Activated T-cell treated with anti-CD3 and anti-CD28 coated beads, Interleukin-2, amount 50 U/mL, for 4 hours (primary cell): ENCODE data around the gene CNTNAP2. TPM values are rescaled to one million over a fixed set of nuclear protein-coding genes. Genes with fewer than 3 reads are reported as not detected.

ENCODE experiments used
- ATAC-seq, 2 donors: fragments of 200-7000 bp; cut with Tn5 transposase; one replicate each; pipeline ENCODE4 v1.10.0; 2021
- DNase-seq: peaks from one replicate; pipeline ENCODE4 v3.0.0-alpha.2; 2020
- H3K27me3 Mint-ChIP-seq: one replicate; pipeline ENCODE4 v1.8.0; 2021; ENCODE audit warnings: low read depth, mixed read lengths
- H3K36me3 Mint-ChIP-seq: one replicate; pipeline ENCODE4 v1.8.0; 2022; ENCODE audit warnings: mixed read lengths; ENCODE audit not compliant: insufficient read depth
- H3K4me1 Mint-ChIP-seq: one replicate; pipeline ENCODE4 v1.8.0; 2021; ENCODE audit warnings: low read depth, mixed read lengths
- H3K4me3 Mint-ChIP-seq: one replicate; pipeline ENCODE4 v1.8.0; 2021; ENCODE audit warnings: mild to moderate bottlenecking, moderate library complexity, mixed read lengths
- H3K9me3 Mint-ChIP-seq: one replicate; pipeline ENCODE4 v1.8.0; 2021; ENCODE audit warnings: mixed read lengths
- total RNA-seq, 3 donors: library from RNA; stranded (reverse); gene quantifications; one replicate each; pipeline ENCODE4 v1.2.1, GENCODE V29; 2021

Gene CNTNAP2
- total RNA-seq, 3 donors from 2014 or later, result not detected

- Mint-ChIP-seq H3K9me3 (peaks cover 14% of the 10 kb centered on the region), H3K4me1 (no peaks in the 10 kb centered on the region), H3K36me3 (no peaks in the 10 kb centered on the region), H3K4me3 (no peak overlapping the region), H3K27me3 (no peaks in the 10 kb centered on the region)
- ATAC-seq (no peak), DNase-seq (no peak)
These were observed 539.6 kb downstream of the CNTNAP2 start for GRCh38 chr7:146655928-146656797.

- Mint-ChIP-seq H3K36me3 (no peaks in the 10 kb centered on the region), H3K4me3 (no peak overlapping the region), H3K9me3 (peaks cover 18% of the 10 kb centered on the region), H3K27me3 (no peaks in the 10 kb centered on the region), H3K4me1 (no peaks in the 10 kb centered on the region)
- ATAC-seq (no peak), DNase-seq (no peak)
These were observed 540.4 kb downstream of the CNTNAP2 start for GRCh38 chr7:146656988-146657387.

GRCh38 chr7:146658604-146659003, 542.0 kb downstream of the CNTNAP2 start:
- ATAC-seq, result no peak
- DNase-seq, result no peak
- Mint-ChIP-seq H3K4me3 (no peak overlapping the region), H3K36me3 (no peaks in the 10 kb centered on the region), H3K27me3 (no peaks in the 10 kb centered on the region), H3K4me1 (no peaks in the 10 kb centered on the region), H3K9me3 (peaks cover 21% of the 10 kb centered on the region)

GRCh38 chr7:146659732-146660131, 543.1 kb downstream of the CNTNAP2 start:
- H3K4me3 Mint-ChIP-seq, result no peak overlapping the region
- H3K4me1 Mint-ChIP-seq, result no peaks in the 10 kb centered on the region
- peaks cover 21% of the 10 kb centered on the region for H3K9me3 Mint-ChIP-seq
- no peak for DNase-seq
- H3K27me3 Mint-ChIP-seq, result no peaks in the 10 kb centered on the region
- ATAC-seq, result no peak
- no peaks in the 10 kb centered on the region for H3K36me3 Mint-ChIP-seq

- Mint-ChIP-seq H3K36me3 (no peaks in the 10 kb centered on the region), H3K27me3 (no peaks in the 10 kb centered on the region), H3K9me3 (peaks cover 21% of the 10 kb centered on the region), H3K4me1 (no peaks in the 10 kb centered on the region), H3K4me3 (no peak overlapping the region)
- no peak for ATAC-seq
- no peak for DNase-seq
These were observed 544.2 kb downstream of the CNTNAP2 start for GRCh38 chr7:146660839-146661238.

- H3K36me3 Mint-ChIP-seq, result no peaks in the 10 kb centered on the region
- H3K27me3 Mint-ChIP-seq, result no peaks in the 10 kb centered on the region
- ATAC-seq, result no peak
- H3K9me3 Mint-ChIP-seq, result peaks cover 25% of the 10 kb centered on the region
- H3K4me1 Mint-ChIP-seq, result no peaks in the 10 kb centered on the region
- DNase-seq, result no peak
- H3K4me3 Mint-ChIP-seq, result no peak overlapping the region
These were observed 544.8 kb downstream of the CNTNAP2 start for GRCh38 chr7:146661435-146661834.

GRCh38 chr7:146661929-146662328, 545.3 kb downstream of the CNTNAP2 start:
- ATAC-seq, result no peak
- Mint-ChIP-seq H3K4me1 (no peaks in the 10 kb centered on the region), H3K4me3 (no peak overlapping the region), H3K36me3 (no peaks in the 10 kb centered on the region), H3K27me3 (no peaks in the 10 kb centered on the region), H3K9me3 (peaks cover 27% of the 10 kb centered on the region)
- DNase-seq, result no peak

- H3K36me3 Mint-ChIP-seq, result no peaks in the 10 kb centered on the region
- no peaks in the 10 kb centered on the region for H3K27me3 Mint-ChIP-seq
- DNase-seq (no peak), ATAC-seq (no peak)
- H3K4me1 Mint-ChIP-seq, result no peaks in the 10 kb centered on the region
- H3K4me3 Mint-ChIP-seq, result no peak overlapping the region
- H3K9me3 Mint-ChIP-seq, result peaks cover 27% of the 10 kb centered on the region
These were observed 548.4 kb downstream of the CNTNAP2 start for GRCh38 chr7:146665023-146665422.

GRCh38 chr7:146670532-146670931, 553.9 kb downstream of the CNTNAP2 start:
- peaks cover 22% of the 10 kb centered on the region for H3K9me3 Mint-ChIP-seq
- ATAC-seq (no peak), DNase-seq (no peak)
- H3K27me3 Mint-ChIP-seq, result no peaks in the 10 kb centered on the region
- no peak overlapping the region for H3K4me3 Mint-ChIP-seq
- H3K4me1 Mint-ChIP-seq, result no peaks in the 10 kb centered on the region
- no peaks in the 10 kb centered on the region for H3K36me3 Mint-ChIP-seq

GRCh38 chr7:146681487-146681886, 564.9 kb downstream of the CNTNAP2 start:
- no peak overlapping the region for H3K4me3 Mint-ChIP-seq

GRCh38 chr7:146683439-146683838, 566.8 kb downstream of the CNTNAP2 start:
- H3K36me3 Mint-ChIP-seq, result no peaks in the 10 kb centered on the region
- DNase-seq (no peak), ATAC-seq (no peak)
- H3K9me3 Mint-ChIP-seq, result peaks cover 4% of the 10 kb centered on the region
- H3K4me3 Mint-ChIP-seq, result no peak overlapping the region
- no peaks in the 10 kb centered on the region for H3K4me1 Mint-ChIP-seq
- H3K27me3 Mint-ChIP-seq, result no peaks in the 10 kb centered on the region

More at GRCh38 chr7:146681487-146681886, 564.9 kb downstream of the CNTNAP2 start:
- H3K9me3 Mint-ChIP-seq, result peaks cover 4% of the 10 kb centered on the region
- ATAC-seq, result no peak
- no peaks in the 10 kb centered on the region for H3K36me3 Mint-ChIP-seq
- DNase-seq, result no peak
- H3K4me1 Mint-ChIP-seq, result no peaks in the 10 kb centered on the region
- H3K27me3 Mint-ChIP-seq, result no peaks in the 10 kb centered on the region

- Mint-ChIP-seq H3K4me1 (no peaks in the 10 kb centered on the region), H3K4me3 (no peak overlapping the region), H3K27me3 (no peaks in the 10 kb centered on the region)
These were observed 574.4 kb downstream of the CNTNAP2 start for GRCh38 chr7:146690987-146691386.

GRCh38 chr7:146698995-146699610, 582.5 kb downstream of the CNTNAP2 start:
- H3K27me3 Mint-ChIP-seq, result no peaks in the 10 kb centered on the region
- no peak overlapping the region for H3K4me3 Mint-ChIP-seq
- H3K9me3 Mint-ChIP-seq, result peaks cover 17% of the 10 kb centered on the region
- H3K4me1 Mint-ChIP-seq, result no peaks in the 10 kb centered on the region
- no peak for DNase-seq
- no peaks in the 10 kb centered on the region for H3K36me3 Mint-ChIP-seq
- ATAC-seq, result no peak

More at GRCh38 chr7:146690987-146691386, 574.4 kb downstream of the CNTNAP2 start:
- ATAC-seq (no peak), DNase-seq (no peak)
- Mint-ChIP-seq H3K9me3 (peaks cover 3% of the 10 kb centered on the region), H3K36me3 (no peaks in the 10 kb centered on the region)

GRCh38 chr7:146700015-146700560, 583.5 kb downstream of the CNTNAP2 start:
- no peak for DNase-seq
- peaks cover 14% of the 10 kb centered on the region for H3K9me3 Mint-ChIP-seq
- no peaks in the 10 kb centered on the region for H3K4me1 Mint-ChIP-seq
- H3K4me3 Mint-ChIP-seq, result no peak overlapping the region
- H3K36me3 Mint-ChIP-seq, result no peaks in the 10 kb centered on the region
- H3K27me3 Mint-ChIP-seq, result no peaks in the 10 kb centered on the region
- no peak for ATAC-seq

GRCh38 chr7:146701166-146701565, 584.6 kb downstream of the CNTNAP2 start:
- no peak for ATAC-seq
- DNase-seq, result no peak
- Mint-ChIP-seq H3K4me1 (no peaks in the 10 kb centered on the region), H3K27me3 (no peaks in the 10 kb centered on the region), H3K9me3 (peaks cover 16% of the 10 kb centered on the region), H3K36me3 (no peaks in the 10 kb centered on the region), H3K4me3 (no peak overlapping the region)
